GM21619 (cell line): ENCODE data around the gene PLCG2.
"Not testable (repeated sequence)": the region's sequence is repeated elsewhere in the genome, so short reads cannot be mapped to it uniquely, and the experiment has no call there.

Source experiments
- ATAC-seq: cut with Tn5 transposase; IDR thresholded peaks from one replicate; pipeline ENCODE4 v1.9.1; 2021; ENCODE audit not compliant: unreplicated experiment

PLCG2 gene

GRCh38 chr16:81873843-81874752 is 95.0 kb downstream of the PLCG2 start:
- peak; percentile 92 for ATAC-seq

- ATAC-seq: no peak
Observed at GRCh38 chr16:81875461-81875860, 96.4 kb downstream of the PLCG2 start.

- no peak for ATAC-seq
Observed at GRCh38 chr16:81876273-81876900, 97.3 kb downstream of the PLCG2 start.

GRCh38 chr16:81877490-81877889 is 98.4 kb downstream of the PLCG2 start:
- ATAC-seq: not testable (repeated sequence)

- ATAC-seq: no peak
Observed at GRCh38 chr16:81878529-81878928, 99.4 kb downstream of the PLCG2 start.

GRCh38 chr16:81879625-81880024 is 100.5 kb downstream of the PLCG2 start:
- ATAC-seq: no peak

GRCh38 chr16:81880816-81881215 is 101.7 kb downstream of the PLCG2 start:
- no peak for ATAC-seq

- no peak for ATAC-seq
Observed at GRCh38 chr16:81881228-81881627, 102.1 kb downstream of the PLCG2 start.

- no peak for ATAC-seq
Observed at GRCh38 chr16:81882559-81882958, 103.5 kb downstream of the PLCG2 start.

GRCh38 chr16:81883235-81883634 is 104.1 kb downstream of the PLCG2 start:
- no peak for ATAC-seq

- ATAC-seq: no peak
Observed at GRCh38 chr16:81885976-81886586, 107.0 kb downstream of the PLCG2 start.

- no peak for ATAC-seq
Observed at GRCh38 chr16:81888520-81889394, 109.7 kb downstream of the PLCG2 start.

- no peak for ATAC-seq
Observed at GRCh38 chr16:81891736-81892364, 112.8 kb downstream of the PLCG2 start.

- ATAC-seq: no peak
Observed at GRCh38 chr16:81894592-81894991, 115.5 kb downstream of the PLCG2 start.

- ATAC-seq: no peak
Observed at GRCh38 chr16:81896902-81897301, 117.8 kb downstream of the PLCG2 start.

- no peak for ATAC-seq
Observed at GRCh38 chr16:81899601-81900000, 120.5 kb downstream of the PLCG2 start.

- no peak for ATAC-seq
Observed at GRCh38 chr16:81900014-81900413, 120.9 kb downstream of the PLCG2 start.

- no peak for ATAC-seq
Observed at GRCh38 chr16:81900456-81900855, 121.4 kb downstream of the PLCG2 start.

GRCh38 chr16:81901484-81901883 is 122.4 kb downstream of the PLCG2 start:
- no peak for ATAC-seq

GRCh38 chr16:81902025-81902424 is 122.9 kb downstream of the PLCG2 start:
- no peak for ATAC-seq
